Tibial nerve (tissue), 4 donors: ENCODE measurements around the gene MAGI3. TPM values are rescaled to one million over a fixed set of nuclear protein-coding genes. Genes with fewer than 3 reads are reported as not detected.

Source experiments
- DNase-seq, 2 donors: peaks; one replicate each; pipeline ENCODE4 v3.0.0-alpha.2; 2019; ENCODE audit warnings: low spot score in 2 of 2
- H3K27ac ChIP-seq, 4 donors: fragments of 200-600 bp; sonication (generic) in 3 of 4; one replicate each; pipeline ENCODE4 v1.5.1; 2017 to 2019; ENCODE audit warnings: mild to moderate bottlenecking in 1 of 4
- H3K27me3 ChIP-seq, 2 donors: fragments of 200-600 bp; sonication (generic) in 1 of 2; one replicate each; pipeline versions ENCODE4 v1.5.1 to v1.6.0; 2017 to 2019
- H3K36me3 ChIP-seq, 3 donors: fragments of 200-600 bp; sonication (generic); one replicate each; pipeline ENCODE4 v1.5.1; 2018 to 2019
- H3K4me1 ChIP-seq, 4 donors: fragments of 200-600 bp; sonication (generic) in 3 of 4; one replicate each; pipeline ENCODE4 v1.5.1; 2017 to 2019
- H3K4me3 ChIP-seq, 4 donors: fragments of 200-600 bp; sonication (generic) in 3 of 4; one replicate each; pipeline ENCODE4 v1.5.1; 2017 to 2019; ENCODE audit warnings: mild to moderate bottlenecking in 1 of 4, moderate library complexity in 1 of 4
- H3K9me3 ChIP-seq, 4 donors: fragments of 200-600 bp; sonication (generic) in 3 of 4; one replicate each; pipeline ENCODE4 v1.5.1; 2017 to 2019
- CTCF ChIP-seq, 5 experiments: fragments of 200-600 bp in 3 of 5; fragments of 450-650 bp in 2 of 5; sonication (generic) in 3 of 5; IDR thresholded peaks; one replicate each; pipeline ENCODE4 v1.5.1; 2016 to 2019; ENCODE audit warnings: antibody characterized with exemption in 5 of 5, mild to moderate bottlenecking in 3 of 5, moderate library complexity in 2 of 5
- EP300 ChIP-seq, 2 donors: sonication (generic); formaldehyde crosslinking; IDR thresholded peaks; one replicate each; pipeline ENCODE4 v1.6.1; 2017; ENCODE audit warnings: antibody characterized with exemption in 2 of 2, mild to moderate bottlenecking in 1 of 2
- POLR2A ChIP-seq, 2 donors: fragments of 450-650 bp; IDR thresholded peaks; one replicate each; pipeline ENCODE4 v1.6.1; 2017; ENCODE audit warnings: antibody characterized with exemption in 2 of 2, mild to moderate bottlenecking in 2 of 2, moderate library complexity in 2 of 2
- WGBS, 2 donors: methylation state at CpG; one replicate each; pipeline ENCODE4 v1.1.5; 2018; 5-methylcytosine and 5-hydroxymethylcytosine counted together
- total RNA-seq, 4 donors: library from RNA; depleted of rRNA; stranded (reverse); fragments of >200 nt; gene quantifications; one replicate each; pipeline ENCODE4 v1.1.0, GENCODE V29; 2016

Gene MAGI3
- total RNA-seq, 4 donors from 2014 or later = 15.7 to 23.3 (median 19.4) TPM

- H3K27ac ChIP-seq = no peak overlapping the region
- no peak overlapping the region for H3K4me3 ChIP-seq
- no peaks in the 10 kb centered on the region for H3K4me1 ChIP-seq
- H3K9me3 ChIP-seq = no peaks in the 10 kb centered on the region
- H3K36me3 ChIP-seq = peaks cover 0 to 34% (median 0%) of the 10 kb centered on the region in 3 donors
- TF ChIP-seq EP300 (IDR thresholded peaks at IDR 0.05) (no peak), CTCF (IDR thresholded peaks at IDR 0.05) (no peak), POLR2A (IDR thresholded peaks at IDR 0.05) (no peak)
- DNase-seq = no peak
- H3K27me3 ChIP-seq = no peaks in the 10 kb centered on the region
- WGBS, 2 donors = 95 to 97% methylated on average over 1 of the region's 1 CpG
Measured at GRCh38 chr1:113670650-113671049, 280.3 kb downstream of the MAGI3 start.

- no peak overlapping the region for H3K4me3 ChIP-seq
- no peaks in the 10 kb centered on the region for H3K27me3 ChIP-seq
- no peak for TF ChIP-seq CTCF (IDR thresholded peaks at IDR 0.05)
- TF ChIP-seq POLR2A (IDR thresholded peaks at IDR 0.05) = no peak
- TF ChIP-seq EP300 (IDR thresholded peaks at IDR 0.05) = no peak
- H3K9me3 ChIP-seq = no peaks in the 10 kb centered on the region
- H3K4me1 ChIP-seq = peaks cover 0 to 5% (median 0%) of the 10 kb centered on the region in 4 donors
- DNase-seq = no peak
- peaks cover 0 to 26% (median 0%) of the 10 kb centered on the region in 3 donors for H3K36me3 ChIP-seq
- no peak overlapping the region for H3K27ac ChIP-seq
- WGBS, 2 donors = 93 to 95% methylated on average over 4 of the region's 4 CpGs
Measured at GRCh38 chr1:113672491-113672890, 282.2 kb downstream of the MAGI3 start.

DNA sequence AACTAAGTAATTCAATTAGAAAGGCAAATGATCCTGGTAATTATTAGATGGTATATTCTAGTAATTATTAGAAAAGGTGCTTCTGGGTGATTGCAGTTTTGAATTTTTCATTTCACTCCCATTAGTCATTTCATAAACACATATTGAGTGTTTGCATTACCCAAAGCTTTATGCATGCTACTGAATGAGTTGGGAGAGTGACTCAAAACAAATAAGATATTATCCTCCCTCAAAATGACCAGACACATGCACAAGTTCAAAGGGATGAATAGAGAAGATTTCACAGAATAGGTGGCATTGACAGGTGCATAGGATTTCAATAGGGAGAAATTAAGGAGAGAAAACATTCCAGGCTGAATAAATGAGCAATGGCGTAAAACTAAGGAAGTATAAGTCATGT is 284.3 kb downstream of the MAGI3 start:
- WGBS, 2 donors = 88 to 95% methylated on average over 1 of the region's 1 CpG
- H3K27ac ChIP-seq = no peak overlapping the region
- H3K4me1 ChIP-seq = peaks cover 0 to 11% (median 0%) of the 10 kb centered on the region in 4 donors
- no peaks in the 10 kb centered on the region for H3K27me3 ChIP-seq
- peaks cover 0 to 26% (median 0%) of the 10 kb centered on the region in 3 donors for H3K36me3 ChIP-seq
- no peaks in the 10 kb centered on the region for H3K9me3 ChIP-seq
- no peak for DNase-seq
- no peak overlapping the region for H3K4me3 ChIP-seq
- TF ChIP-seq POLR2A (IDR thresholded peaks at IDR 0.05) (no peak), CTCF (IDR thresholded peaks at IDR 0.05) (no peak), EP300 (IDR thresholded peaks at IDR 0.05) (no peak)

DNA sequence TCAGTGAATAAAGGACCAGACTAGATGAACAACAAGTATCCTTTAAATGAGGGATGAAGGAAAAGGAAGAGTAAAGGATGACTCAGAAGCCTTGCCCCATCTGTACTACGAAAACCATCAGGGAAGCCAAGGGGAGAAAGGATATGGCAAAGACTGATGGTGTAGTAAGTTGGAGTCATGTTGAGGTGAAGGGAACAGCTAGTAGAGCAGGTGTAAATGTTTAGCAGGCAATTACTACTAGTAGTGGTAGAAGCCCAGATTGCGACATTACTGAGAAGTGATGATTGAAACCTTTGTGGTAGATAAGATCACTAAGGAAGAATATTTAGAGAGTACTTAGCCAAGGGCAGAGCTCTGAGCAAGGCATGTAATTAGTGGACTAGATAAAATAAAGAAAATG is 285.0 kb downstream of the MAGI3 start:
- Histone ChIP-seq H3K9me3 (no peaks in the 10 kb centered on the region), H3K36me3 (peaks cover 0 to 26% (median 0%) of the 10 kb centered on the region in 3 donors), H3K27ac (no peak overlapping the region), H3K27me3 (no peaks in the 10 kb centered on the region), H3K4me3 (no peak overlapping the region), H3K4me1 (peaks cover 0 to 11% (median 0%) of the 10 kb centered on the region in 4 donors)
- DNase-seq = no peak
- TF ChIP-seq EP300 (IDR thresholded peaks at IDR 0.05) (no peak), POLR2A (IDR thresholded peaks at IDR 0.05) (no peak), CTCF (IDR thresholded peaks at IDR 0.05) (no peak)
- WGBS, 2 donors = 82 to 95% methylated on average over 2 of the region's 2 CpGs

DNA sequence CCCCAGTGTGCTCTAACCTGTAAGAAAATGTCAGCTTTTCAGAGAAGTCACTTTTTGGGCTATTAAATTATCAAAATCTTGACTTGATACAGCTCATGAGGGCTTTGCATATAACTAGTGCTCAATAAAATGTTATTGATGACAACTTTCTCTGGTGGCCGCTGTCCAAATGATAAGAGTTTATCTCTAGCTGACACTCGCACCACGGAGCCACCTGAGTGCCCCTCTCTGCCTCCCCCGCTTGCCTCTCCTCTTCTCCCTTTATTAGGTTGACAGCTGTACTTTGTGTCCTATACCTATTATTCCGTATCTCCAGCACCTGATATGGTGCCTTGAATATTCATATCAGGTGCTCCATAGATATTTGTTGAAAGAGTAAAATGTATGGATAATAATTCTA is 286.2 kb downstream of the MAGI3 start:
- Histone ChIP-seq H3K4me3 (no peak overlapping the region), H3K4me1 (peaks cover 0 to 11% (median 0%) of the 10 kb centered on the region in 4 donors), H3K36me3 (peaks cover 0 to 23% (median 0%) of the 10 kb centered on the region in 3 donors), H3K9me3 (no peaks in the 10 kb centered on the region), H3K27ac (no peak overlapping the region), H3K27me3 (no peaks in the 10 kb centered on the region)
- WGBS, 2 donors = 93 to 98% methylated on average over 5 of the region's 5 CpGs
- TF ChIP-seq CTCF (IDR thresholded peaks at IDR 0.05) (no peak), POLR2A (IDR thresholded peaks at IDR 0.05) (no peak), EP300 (IDR thresholded peaks at IDR 0.05) (no peak)
- no peak for DNase-seq
